WTC11 (cell line): ENCODE measurements around the gene RASGRF2. TPM values are rescaled to one million over a fixed set of nuclear protein-coding genes. Genes with fewer than 3 reads are reported as not detected.

ENCODE experiments used
- ATAC-seq: fragments of 200-7000 bp; cut with Tn5 transposase; 2 replicates; pipeline ENCODE4 v1.10.0; 2021; ENCODE audit warnings: mild to moderate bottlenecking, moderate library complexity
- CTCF ChIA-PET: fragments of 300-600 bp; sonication (Branson Sonifier 250); formaldehyde crosslinking; loops from one replicate; lab custom pipeline; 2021; ENCODE audit warnings: antibody characterized with exemption; lab: Charles Lee
- POLR2A ChIA-PET: fragments of 350-600 bp; sonication (Branson Sonifier 250); formaldehyde crosslinking; loops from one replicate; lab custom pipeline; 2021; ENCODE audit warnings: antibody characterized with exemption; lab: Charles Lee
- DNase-seq: peaks from one replicate; pipeline ENCODE4 v3.0.0; 2021; ENCODE audit warnings: low spot score
- H3K27ac Mint-ChIP-seq: 2 replicates; pipeline ENCODE4 v1.8.0; 2021; ENCODE audit warnings: mixed read lengths
- H3K27me3 Mint-ChIP-seq: 2 replicates; pipeline ENCODE4 v1.8.0; 2021; ENCODE audit warnings: low read depth, mild to moderate bottlenecking, moderate library complexity, mixed read lengths
- H3K36me3 Mint-ChIP-seq: 2 replicates; pipeline ENCODE4 v1.8.0; 2021; ENCODE audit warnings: mixed read lengths
- H3K4me1 Mint-ChIP-seq: 2 replicates; pipeline ENCODE4 v1.8.0; 2022; ENCODE audit warnings: mixed read lengths
- H3K4me3 Mint-ChIP-seq: 2 replicates; pipeline ENCODE4 v1.8.0; 2021; ENCODE audit warnings: mild to moderate bottlenecking, moderate library complexity, mixed read lengths
- H3K9me3 Mint-ChIP-seq: 2 replicates; pipeline ENCODE4 v1.8.0; 2021; ENCODE audit warnings: mixed read lengths
- ELF4 ChIP-seq: sonication (generic); formaldehyde crosslinking; IDR thresholded peaks from 2 replicates; pipeline ENCODE4 v1.8.1; 2022; ENCODE audit warnings: low read depth, mild to moderate bottlenecking, moderate library complexity, missing genetic modification reagents
- ETV6 ChIP-seq: sonication (generic); formaldehyde crosslinking; IDR thresholded peaks from 2 replicates; pipeline ENCODE4 v1.8.1; 2022; ENCODE audit warnings: mild to moderate bottlenecking, missing genetic modification reagents
- FOXK1 ChIP-seq: sonication (generic); formaldehyde crosslinking; IDR thresholded peaks from 2 replicates; pipeline ENCODE4 v1.8.0; 2022; ENCODE audit warnings: mild to moderate bottlenecking, moderate library complexity, missing genetic modification reagents
- NR1H2 ChIP-seq: sonication (generic); formaldehyde crosslinking; IDR thresholded peaks from 2 replicates; pipeline ENCODE4 v1.9.0; 2021; ENCODE audit warnings: mild to moderate bottlenecking, moderate library complexity, missing genetic modification reagents
- OVOL2 ChIP-seq: fragments of 250-450 bp; sonication (Bioruptor Pico); IDR thresholded peaks from 2 replicates; pipeline ENCODE4 v1.9.0; 2021; ENCODE audit warnings: mild to moderate bottlenecking, borderline replicate concordance
- SMAD3 ChIP-seq: sonication (generic); formaldehyde crosslinking; IDR thresholded peaks from 2 replicates; pipeline ENCODE4 v1.8.0; 2022; ENCODE audit warnings: missing genetic modification reagents, mild to moderate bottlenecking, borderline replicate concordance
- TEAD4 ChIP-seq: sonication (generic); formaldehyde crosslinking; IDR thresholded peaks from 2 replicates; pipeline ENCODE4 v1.8.0; 2022; ENCODE audit warnings: mild to moderate bottlenecking, missing genetic modification reagents
- ZNF121 ChIP-seq: sonication (generic); formaldehyde crosslinking; IDR thresholded peaks from 2 replicates; pipeline ENCODE4 v1.8.0; 2023; ENCODE audit warnings: missing genetic modification reagents
- ZNF219 ChIP-seq: sonication (generic); formaldehyde crosslinking; IDR thresholded peaks from 2 replicates; pipeline ENCODE4 v1.8.0; 2023; ENCODE audit warnings: missing genetic modification reagents, mild to moderate bottlenecking, borderline replicate concordance
- ZNF396 ChIP-seq: fragments of 250-450 bp; sonication (Bioruptor Pico); IDR thresholded peaks from 2 replicates; pipeline ENCODE4 v1.8.0; 2021; ENCODE audit warnings: mild to moderate bottlenecking, moderate library complexity, borderline replicate concordance
- ZNF423 ChIP-seq: fragments of 250-450 bp; sonication (Bioruptor Pico); IDR thresholded peaks from 2 replicates; pipeline ENCODE4 v2.1.2; 2022; ENCODE audit warnings: mild to moderate bottlenecking, moderate library complexity
- total RNA-seq: library from RNA; stranded (reverse); gene quantifications from 3 replicates; pipeline ENCODE4 v1.2.3, GENCODE V29; 2021
- TF ChIP-seq, protein P1 (sequence below): fragments of 250-450 bp; sonication (Bioruptor Pico); IDR thresholded peaks from 2 replicates; pipeline ENCODE4 v1.8.0; 2021; ENCODE audit warnings: mild to moderate bottlenecking
- TF ChIP-seq, protein P2 (sequence below): sonication (generic); formaldehyde crosslinking; IDR thresholded peaks from 2 replicates; pipeline ENCODE4 v1.8.1; 2022; ENCODE audit warnings: mild to moderate bottlenecking, moderate library complexity, missing genetic modification reagents
- TF ChIP-seq, protein P3 (sequence below): sonication (generic); formaldehyde crosslinking; IDR thresholded peaks from 2 replicates; pipeline ENCODE4 v1.8.0; 2022; ENCODE audit warnings: missing genetic modification reagents
- TF ChIP-seq, protein P4 (sequence below): fragments of 200-600 bp; IDR thresholded peaks from 2 replicates; pipeline ENCODE4 v1.8.0; 2022; ENCODE audit warnings: antibody characterized with exemption
- TF ChIP-seq, protein P5 (sequence below): fragments of 250-450 bp; sonication (Bioruptor Pico); IDR thresholded peaks from 2 replicates; pipeline ENCODE4 v1.9.0; 2021; ENCODE audit warnings: mild to moderate bottlenecking, borderline replicate concordance
- TF ChIP-seq, protein P6 (sequence below): fragments of 250-450 bp; sonication (Bioruptor Pico); IDR thresholded peaks from 2 replicates; pipeline ENCODE4 v2.1.2; 2022; ENCODE audit warnings: mild to moderate bottlenecking, moderate library complexity

Gene RASGRF2
- total RNA-seq, 1 experiment from 2014 or later, result 17.6 TPM

DNA sequence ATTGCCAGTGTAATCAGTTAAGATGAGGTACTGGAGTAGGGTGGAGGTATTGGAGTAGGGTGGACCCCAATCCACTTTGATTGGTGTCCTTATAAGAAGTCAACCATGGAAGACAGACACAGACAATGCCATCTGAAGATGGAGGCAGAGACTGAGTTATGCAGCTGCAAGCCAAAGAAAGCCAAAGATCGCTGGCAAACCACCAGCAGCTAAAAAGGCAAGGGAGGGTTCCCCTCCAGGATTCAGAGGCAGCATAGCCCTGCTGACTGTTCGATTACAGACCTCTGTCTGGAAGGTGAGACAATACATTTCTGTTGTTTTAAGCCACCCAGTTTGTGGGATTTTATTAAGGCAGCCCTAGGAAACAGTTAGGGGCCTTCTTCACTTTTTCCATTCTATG is 242.5 kb downstream of the RASGRF2 start:
- H3K36me3 Mint-ChIP-seq, result no peaks in the 10 kb centered on the region
- ChIA-PET POLR2A (no interaction called here), CTCF (interaction anchor here (0.6 kb wide), 1 partner anchor 596 kb away, joined by 3 read pairs; no protein-coding TSS in a partner anchor)
- TF ChIP-seq, protein P1, sequence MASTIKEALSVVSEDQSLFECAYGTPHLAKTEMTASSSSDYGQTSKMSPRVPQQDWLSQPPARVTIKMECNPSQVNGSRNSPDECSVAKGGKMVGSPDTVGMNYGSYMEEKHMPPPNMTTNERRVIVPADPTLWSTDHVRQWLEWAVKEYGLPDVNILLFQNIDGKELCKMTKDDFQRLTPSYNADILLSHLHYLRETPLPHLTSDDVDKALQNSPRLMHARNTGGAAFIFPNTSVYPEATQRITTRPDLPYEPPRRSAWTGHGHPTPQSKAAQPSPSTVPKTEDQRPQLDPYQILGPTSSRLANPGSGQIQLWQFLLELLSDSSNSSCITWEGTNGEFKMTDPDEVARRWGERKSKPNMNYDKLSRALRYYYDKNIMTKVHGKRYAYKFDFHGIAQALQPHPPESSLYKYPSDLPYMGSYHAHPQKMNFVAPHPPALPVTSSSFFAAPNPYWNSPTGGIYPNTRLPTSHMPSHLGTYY (CRISPR knock-in tag), result no peak
- DNase-seq (no peak), ATAC-seq (no peak)
- no peak overlapping the region for H3K4me3 Mint-ChIP-seq
- no peak overlapping the region for H3K27ac Mint-ChIP-seq
- H3K4me1 Mint-ChIP-seq, result no peaks in the 10 kb centered on the region
- no peaks in the 10 kb centered on the region for H3K27me3 Mint-ChIP-seq
- H3K9me3 Mint-ChIP-seq, result no peaks in the 10 kb centered on the region

DNA sequence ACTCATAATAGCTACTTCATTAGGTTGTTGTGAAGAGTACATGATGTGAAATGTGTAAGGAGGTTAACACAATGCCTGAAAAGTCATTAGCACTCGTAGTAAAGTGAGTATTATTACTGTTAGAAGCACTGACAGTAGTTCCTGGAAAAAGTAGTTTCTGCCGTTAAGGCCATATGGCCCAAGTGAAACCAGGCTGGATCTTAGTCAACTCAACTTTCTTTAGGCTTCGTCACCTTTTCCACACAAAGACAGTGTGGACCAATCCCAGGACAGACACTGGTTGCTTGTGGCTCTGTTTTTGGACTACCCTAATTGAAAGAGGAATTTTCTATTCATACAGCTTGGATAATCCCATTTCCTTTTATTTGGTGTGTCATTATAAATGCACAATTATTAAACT is 243.6 kb downstream of the RASGRF2 start:
- ChIA-PET CTCF (no interaction called here), POLR2A (no interaction called here)
- no peaks in the 10 kb centered on the region for H3K4me1 Mint-ChIP-seq
- H3K4me3 Mint-ChIP-seq, result no peak overlapping the region
- no peaks in the 10 kb centered on the region for H3K27me3 Mint-ChIP-seq
- H3K27ac Mint-ChIP-seq, result no peak overlapping the region
- H3K36me3 Mint-ChIP-seq, result no peaks in the 10 kb centered on the region
- ATAC-seq (no peak), DNase-seq (no peak)
- no peaks in the 10 kb centered on the region for H3K9me3 Mint-ChIP-seq
- TF ChIP-seq ZNF219 (CRISPR knock-in tag) (no peak), ETV6 (no peak), SMAD3 (no peak)
- TF ChIP-seq, protein P1 (CRISPR knock-in tag), result no peak

DNA sequence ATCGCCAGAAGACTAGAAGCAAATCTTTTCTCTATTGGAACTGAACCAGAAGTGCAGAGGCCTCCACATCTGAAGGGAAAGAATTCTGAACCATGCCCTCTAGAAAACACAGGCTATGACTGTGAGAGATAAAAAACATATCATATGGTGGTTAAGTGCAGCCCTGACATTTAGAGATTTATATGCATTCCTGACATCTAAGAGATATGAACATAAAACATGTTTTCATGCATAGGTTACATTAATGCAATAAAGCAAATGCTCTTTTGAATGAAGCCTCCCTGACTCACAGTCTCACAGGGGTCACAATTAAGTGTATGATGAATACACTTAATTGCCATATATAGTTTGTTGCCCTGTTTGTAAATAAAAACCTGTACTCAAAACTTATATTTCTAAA is 244.0 kb downstream of the RASGRF2 start:
- ATAC-seq, result no peak
- Mint-ChIP-seq H3K27ac (no peak overlapping the region), H3K27me3 (no peaks in the 10 kb centered on the region), H3K4me1 (no peaks in the 10 kb centered on the region), H3K9me3 (no peaks in the 10 kb centered on the region), H3K4me3 (no peak overlapping the region), H3K36me3 (no peaks in the 10 kb centered on the region)
- ChIA-PET CTCF (interaction anchor here (1.6 kb wide), 1 partner anchor 11 kb away, joined by 8 read pairs; no protein-coding TSS in a partner anchor), POLR2A (no interaction called here)
- DNase-seq, result no peak
- TF ChIP-seq SMAD3 (no peak), ZNF396 (CRISPR knock-in tag) (no peak), ELF4 (CRISPR knock-in tag) (no peak), NR1H2 (CRISPR knock-in tag) (no peak), FOXK1 (CRISPR knock-in tag) (no peak), ZNF423 (CRISPR knock-in tag) (no peak), TEAD4 (no peak), ZNF121 (CRISPR knock-in tag) (no peak), OVOL2 (CRISPR knock-in tag) (no peak)
- TF ChIP-seq, protein P2, sequence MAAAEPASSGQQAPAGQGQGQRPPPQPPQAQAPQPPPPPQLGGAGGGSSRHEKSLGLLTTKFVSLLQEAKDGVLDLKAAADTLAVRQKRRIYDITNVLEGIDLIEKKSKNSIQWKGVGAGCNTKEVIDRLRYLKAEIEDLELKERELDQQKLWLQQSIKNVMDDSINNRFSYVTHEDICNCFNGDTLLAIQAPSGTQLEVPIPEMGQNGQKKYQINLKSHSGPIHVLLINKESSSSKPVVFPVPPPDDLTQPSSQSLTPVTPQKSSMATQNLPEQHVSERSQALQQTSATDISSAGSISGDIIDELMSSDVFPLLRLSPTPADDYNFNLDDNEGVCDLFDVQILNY, result no peak
- TF ChIP-seq, protein P3, sequence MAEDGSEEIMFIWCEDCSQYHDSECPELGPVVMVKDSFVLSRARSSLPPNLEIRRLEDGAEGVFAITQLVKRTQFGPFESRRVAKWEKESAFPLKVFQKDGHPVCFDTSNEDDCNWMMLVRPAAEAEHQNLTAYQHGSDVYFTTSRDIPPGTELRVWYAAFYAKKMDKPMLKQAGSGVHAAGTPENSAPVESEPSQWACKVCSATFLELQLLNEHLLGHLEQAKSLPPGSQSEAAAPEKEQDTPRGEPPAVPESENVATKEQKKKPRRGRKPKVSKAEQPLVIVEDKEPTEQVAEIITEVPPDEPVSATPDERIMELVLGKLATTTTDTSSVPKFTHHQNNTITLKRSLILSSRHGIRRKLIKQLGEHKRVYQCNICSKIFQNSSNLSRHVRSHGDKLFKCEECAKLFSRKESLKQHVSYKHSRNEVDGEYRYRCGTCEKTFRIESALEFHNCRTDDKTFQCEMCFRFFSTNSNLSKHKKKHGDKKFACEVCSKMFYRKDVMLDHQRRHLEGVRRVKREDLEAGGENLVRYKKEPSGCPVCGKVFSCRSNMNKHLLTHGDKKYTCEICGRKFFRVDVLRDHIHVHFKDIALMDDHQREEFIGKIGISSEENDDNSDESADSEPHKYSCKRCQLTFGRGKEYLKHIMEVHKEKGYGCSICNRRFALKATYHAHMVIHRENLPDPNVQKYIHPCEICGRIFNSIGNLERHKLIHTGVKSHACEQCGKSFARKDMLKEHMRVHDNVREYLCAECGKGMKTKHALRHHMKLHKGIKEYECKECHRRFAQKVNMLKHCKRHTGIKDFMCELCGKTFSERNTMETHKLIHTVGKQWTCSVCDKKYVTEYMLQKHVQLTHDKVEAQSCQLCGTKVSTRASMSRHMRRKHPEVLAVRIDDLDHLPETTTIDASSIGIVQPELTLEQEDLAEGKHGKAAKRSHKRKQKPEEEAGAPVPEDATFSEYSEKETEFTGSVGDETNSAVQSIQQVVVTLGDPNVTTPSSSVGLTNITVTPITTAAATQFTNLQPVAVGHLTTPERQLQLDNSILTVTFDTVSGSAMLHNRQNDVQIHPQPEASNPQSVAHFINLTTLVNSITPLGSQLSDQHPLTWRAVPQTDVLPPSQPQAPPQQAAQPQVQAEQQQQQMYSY (CRISPR knock-in tag), result no peak
- TF ChIP-seq, protein P4, sequence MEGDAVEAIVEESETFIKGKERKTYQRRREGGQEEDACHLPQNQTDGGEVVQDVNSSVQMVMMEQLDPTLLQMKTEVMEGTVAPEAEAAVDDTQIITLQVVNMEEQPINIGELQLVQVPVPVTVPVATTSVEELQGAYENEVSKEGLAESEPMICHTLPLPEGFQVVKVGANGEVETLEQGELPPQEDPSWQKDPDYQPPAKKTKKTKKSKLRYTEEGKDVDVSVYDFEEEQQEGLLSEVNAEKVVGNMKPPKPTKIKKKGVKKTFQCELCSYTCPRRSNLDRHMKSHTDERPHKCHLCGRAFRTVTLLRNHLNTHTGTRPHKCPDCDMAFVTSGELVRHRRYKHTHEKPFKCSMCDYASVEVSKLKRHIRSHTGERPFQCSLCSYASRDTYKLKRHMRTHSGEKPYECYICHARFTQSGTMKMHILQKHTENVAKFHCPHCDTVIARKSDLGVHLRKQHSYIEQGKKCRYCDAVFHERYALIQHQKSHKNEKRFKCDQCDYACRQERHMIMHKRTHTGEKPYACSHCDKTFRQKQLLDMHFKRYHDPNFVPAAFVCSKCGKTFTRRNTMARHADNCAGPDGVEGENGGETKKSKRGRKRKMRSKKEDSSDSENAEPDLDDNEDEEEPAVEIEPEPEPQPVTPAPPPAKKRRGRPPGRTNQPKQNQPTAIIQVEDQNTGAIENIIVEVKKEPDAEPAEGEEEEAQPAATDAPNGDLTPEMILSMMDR, result no peak
- TF ChIP-seq, protein P5, sequence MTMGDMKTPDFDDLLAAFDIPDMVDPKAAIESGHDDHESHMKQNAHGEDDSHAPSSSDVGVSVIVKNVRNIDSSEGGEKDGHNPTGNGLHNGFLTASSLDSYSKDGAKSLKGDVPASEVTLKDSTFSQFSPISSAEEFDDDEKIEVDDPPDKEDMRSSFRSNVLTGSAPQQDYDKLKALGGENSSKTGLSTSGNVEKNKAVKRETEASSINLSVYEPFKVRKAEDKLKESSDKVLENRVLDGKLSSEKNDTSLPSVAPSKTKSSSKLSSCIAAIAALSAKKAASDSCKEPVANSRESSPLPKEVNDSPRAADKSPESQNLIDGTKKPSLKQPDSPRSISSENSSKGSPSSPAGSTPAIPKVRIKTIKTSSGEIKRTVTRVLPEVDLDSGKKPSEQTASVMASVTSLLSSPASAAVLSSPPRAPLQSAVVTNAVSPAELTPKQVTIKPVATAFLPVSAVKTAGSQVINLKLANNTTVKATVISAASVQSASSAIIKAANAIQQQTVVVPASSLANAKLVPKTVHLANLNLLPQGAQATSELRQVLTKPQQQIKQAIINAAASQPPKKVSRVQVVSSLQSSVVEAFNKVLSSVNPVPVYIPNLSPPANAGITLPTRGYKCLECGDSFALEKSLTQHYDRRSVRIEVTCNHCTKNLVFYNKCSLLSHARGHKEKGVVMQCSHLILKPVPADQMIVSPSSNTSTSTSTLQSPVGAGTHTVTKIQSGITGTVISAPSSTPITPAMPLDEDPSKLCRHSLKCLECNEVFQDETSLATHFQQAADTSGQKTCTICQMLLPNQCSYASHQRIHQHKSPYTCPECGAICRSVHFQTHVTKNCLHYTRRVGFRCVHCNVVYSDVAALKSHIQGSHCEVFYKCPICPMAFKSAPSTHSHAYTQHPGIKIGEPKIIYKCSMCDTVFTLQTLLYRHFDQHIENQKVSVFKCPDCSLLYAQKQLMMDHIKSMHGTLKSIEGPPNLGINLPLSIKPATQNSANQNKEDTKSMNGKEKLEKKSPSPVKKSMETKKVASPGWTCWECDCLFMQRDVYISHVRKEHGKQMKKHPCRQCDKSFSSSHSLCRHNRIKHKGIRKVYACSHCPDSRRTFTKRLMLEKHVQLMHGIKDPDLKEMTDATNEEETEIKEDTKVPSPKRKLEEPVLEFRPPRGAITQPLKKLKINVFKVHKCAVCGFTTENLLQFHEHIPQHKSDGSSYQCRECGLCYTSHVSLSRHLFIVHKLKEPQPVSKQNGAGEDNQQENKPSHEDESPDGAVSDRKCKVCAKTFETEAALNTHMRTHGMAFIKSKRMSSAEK (CRISPR knock-in tag), result no peak
- TF ChIP-seq, protein P6, sequence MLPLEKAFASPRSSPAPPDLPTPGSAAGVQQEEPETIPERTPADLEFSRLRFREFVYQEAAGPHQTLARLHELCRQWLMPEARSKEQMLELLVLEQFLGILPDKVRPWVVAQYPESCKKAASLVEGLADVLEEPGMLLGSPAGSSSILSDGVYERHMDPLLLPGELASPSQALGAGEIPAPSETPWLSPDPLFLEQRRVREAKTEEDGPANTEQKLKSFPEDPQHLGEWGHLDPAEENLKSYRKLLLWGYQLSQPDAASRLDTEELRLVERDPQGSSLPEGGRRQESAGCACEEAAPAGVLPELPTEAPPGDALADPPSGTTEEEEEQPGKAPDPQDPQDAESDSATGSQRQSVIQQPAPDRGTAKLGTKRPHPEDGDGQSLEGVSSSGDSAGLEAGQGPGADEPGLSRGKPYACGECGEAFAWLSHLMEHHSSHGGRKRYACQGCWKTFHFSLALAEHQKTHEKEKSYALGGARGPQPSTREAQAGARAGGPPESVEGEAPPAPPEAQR, result no peak
